ENCODE results near the gene FLT1.

The FLT1 gene

DNA sequence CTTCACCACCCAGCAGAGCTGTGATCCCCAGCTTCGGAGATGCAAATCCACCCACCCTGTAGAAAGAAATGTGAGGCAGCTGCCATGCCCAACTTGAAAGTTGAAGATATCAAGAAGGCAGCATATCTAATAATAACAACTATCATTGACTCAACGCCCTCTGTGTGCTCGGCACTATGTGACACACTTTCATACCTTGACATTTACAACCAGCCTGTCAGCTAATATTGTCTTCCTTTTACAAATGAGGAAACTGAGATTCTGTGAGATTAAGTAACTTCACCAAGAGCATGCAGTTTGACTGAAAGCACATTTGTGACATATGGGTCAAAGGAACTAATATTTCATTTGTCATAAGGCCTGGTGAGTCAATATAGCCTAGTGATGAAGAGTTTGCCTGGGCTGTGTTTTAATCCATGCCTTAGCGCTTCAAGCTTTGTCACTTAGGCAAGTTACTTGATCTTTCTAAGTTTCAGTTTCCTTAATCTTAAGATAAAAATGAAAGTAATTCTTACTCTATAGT, 137.0 kb downstream of the FLT1 start:
- Histone ChIP-seq H3K27me3 (ENCODE audit: insufficient read depth, poor library complexity, severe bottlenecking) (peaks cover 18% of the 10 kb centered on the region), H3K4me3 (replicated peaks; ENCODE audit: insufficient read depth, low read length) (no peak overlapping the region), H3K27ac (replicated peaks) (no peak overlapping the region)
- TF ChIP-seq POLR2AphosphoS5 (IDR thresholded peaks at IDR 0.05; ENCODE audit: low read depth) (no peak), GABPA (IDR thresholded peaks at IDR 0.05; ENCODE audit: low read depth) (no peak), SPI1 (IDR thresholded peaks at IDR 0.05; ENCODE audit: borderline replicate concordance, low read depth) (no peak)
- TF ChIP-seq, protein P1, sequence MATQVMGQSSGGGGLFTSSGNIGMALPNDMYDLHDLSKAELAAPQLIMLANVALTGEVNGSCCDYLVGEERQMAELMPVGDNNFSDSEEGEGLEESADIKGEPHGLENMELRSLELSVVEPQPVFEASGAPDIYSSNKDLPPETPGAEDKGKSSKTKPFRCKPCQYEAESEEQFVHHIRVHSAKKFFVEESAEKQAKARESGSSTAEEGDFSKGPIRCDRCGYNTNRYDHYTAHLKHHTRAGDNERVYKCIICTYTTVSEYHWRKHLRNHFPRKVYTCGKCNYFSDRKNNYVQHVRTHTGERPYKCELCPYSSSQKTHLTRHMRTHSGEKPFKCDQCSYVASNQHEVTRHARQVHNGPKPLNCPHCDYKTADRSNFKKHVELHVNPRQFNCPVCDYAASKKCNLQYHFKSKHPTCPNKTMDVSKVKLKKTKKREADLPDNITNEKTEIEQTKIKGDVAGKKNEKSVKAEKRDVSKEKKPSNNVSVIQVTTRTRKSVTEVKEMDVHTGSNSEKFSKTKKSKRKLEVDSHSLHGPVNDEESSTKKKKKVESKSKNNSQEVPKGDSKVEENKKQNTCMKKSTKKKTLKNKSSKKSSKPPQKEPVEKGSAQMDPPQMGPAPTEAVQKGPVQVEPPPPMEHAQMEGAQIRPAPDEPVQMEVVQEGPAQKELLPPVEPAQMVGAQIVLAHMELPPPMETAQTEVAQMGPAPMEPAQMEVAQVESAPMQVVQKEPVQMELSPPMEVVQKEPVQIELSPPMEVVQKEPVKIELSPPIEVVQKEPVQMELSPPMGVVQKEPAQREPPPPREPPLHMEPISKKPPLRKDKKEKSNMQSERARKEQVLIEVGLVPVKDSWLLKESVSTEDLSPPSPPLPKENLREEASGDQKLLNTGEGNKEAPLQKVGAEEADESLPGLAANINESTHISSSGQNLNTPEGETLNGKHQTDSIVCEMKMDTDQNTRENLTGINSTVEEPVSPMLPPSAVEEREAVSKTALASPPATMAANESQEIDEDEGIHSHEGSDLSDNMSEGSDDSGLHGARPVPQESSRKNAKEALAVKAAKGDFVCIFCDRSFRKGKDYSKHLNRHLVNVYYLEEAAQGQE (IDR thresholded peaks at IDR 0.05; ENCODE audit: insufficient replicate concordance, low read depth) = no peak
- TF ChIP-seq, protein P2, sequence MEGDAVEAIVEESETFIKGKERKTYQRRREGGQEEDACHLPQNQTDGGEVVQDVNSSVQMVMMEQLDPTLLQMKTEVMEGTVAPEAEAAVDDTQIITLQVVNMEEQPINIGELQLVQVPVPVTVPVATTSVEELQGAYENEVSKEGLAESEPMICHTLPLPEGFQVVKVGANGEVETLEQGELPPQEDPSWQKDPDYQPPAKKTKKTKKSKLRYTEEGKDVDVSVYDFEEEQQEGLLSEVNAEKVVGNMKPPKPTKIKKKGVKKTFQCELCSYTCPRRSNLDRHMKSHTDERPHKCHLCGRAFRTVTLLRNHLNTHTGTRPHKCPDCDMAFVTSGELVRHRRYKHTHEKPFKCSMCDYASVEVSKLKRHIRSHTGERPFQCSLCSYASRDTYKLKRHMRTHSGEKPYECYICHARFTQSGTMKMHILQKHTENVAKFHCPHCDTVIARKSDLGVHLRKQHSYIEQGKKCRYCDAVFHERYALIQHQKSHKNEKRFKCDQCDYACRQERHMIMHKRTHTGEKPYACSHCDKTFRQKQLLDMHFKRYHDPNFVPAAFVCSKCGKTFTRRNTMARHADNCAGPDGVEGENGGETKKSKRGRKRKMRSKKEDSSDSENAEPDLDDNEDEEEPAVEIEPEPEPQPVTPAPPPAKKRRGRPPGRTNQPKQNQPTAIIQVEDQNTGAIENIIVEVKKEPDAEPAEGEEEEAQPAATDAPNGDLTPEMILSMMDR (IDR thresholded peaks at IDR 0.05; ENCODE audit: insufficient read depth, low read length) = no peak
- no peak for DNase-seq (ENCODE audit: low read depth in 1 of 2, low spot score in 1 of 2)

DNA sequence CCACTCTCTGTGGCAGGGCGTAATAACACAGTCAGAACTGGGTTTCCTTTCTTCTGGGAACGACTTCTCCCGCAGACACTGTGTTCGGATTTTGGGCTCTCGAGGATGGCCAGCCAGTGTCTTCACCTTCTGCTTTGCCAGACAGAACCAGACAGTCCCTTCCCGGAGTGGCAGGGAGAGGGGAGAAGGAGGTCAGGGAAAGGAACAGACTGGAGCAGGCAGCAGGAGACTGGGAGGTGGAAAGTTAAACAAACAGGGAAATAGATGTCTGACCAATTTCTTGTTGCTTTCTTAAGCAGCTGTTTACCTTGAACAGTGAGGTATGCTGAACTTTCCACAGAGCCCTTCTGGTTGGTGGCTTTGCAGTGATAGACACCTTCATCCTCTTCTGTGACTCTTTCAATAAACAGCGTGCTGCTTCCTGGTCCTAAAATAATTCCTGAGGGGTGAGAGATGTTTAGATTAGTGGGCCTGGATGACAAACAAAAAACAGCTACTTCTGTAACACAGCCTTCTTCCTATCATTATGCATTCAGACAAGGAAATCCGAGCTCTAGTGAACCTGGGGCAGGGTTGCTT, 137.6 kb downstream of the FLT1 start:
- DNase-seq (ENCODE audit: low read depth in 1 of 2, low spot score in 1 of 2) = no peak
- H3K27ac ChIP-seq (replicated peaks) = no peak overlapping the region
- no peak overlapping the region for H3K4me3 ChIP-seq (replicated peaks; ENCODE audit: insufficient read depth, low read length)
- TF ChIP-seq SPI1 (IDR thresholded peaks at IDR 0.05; ENCODE audit: borderline replicate concordance, low read depth) (no peak), GABPA (IDR thresholded peaks at IDR 0.05; ENCODE audit: low read depth) (no peak), POLR2AphosphoS5 (IDR thresholded peaks at IDR 0.05; ENCODE audit: low read depth) (no peak)
- TF ChIP-seq, protein P2 (IDR thresholded peaks at IDR 0.05; ENCODE audit: insufficient read depth, low read length) = no peak
- TF ChIP-seq, protein P1 (IDR thresholded peaks at IDR 0.05; ENCODE audit: insufficient replicate concordance, low read depth) = no peak
- H3K27me3 ChIP-seq (ENCODE audit: insufficient read depth, poor library complexity, severe bottlenecking) = peaks cover 19% of the 10 kb centered on the region

DNA sequence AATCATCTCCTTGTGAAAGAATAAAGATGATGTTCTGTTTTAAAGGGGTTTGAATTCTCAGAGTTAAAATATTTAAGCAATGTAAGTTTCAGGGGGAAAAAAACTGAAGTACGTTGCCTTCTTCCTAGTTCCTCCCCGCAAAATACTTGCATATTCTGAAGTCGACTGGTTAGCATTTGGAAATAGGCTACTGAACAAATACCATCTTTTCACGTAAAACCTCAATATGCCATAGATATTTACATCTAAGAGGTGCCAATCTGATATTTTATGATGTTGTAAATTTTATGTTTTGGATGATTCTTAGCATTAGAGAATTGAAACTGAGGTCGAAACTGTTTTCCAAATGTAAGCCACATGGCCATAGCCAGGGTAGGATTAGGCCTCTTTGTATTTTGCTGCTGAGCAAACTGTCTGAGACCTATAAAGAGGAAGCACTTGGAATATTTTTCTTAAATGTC, 138.3 kb downstream of the FLT1 start:
- Histone ChIP-seq H3K27ac (replicated peaks) (no peak overlapping the region), H3K27me3 (ENCODE audit: insufficient read depth, poor library complexity, severe bottlenecking) (peaks cover 25% of the 10 kb centered on the region), H3K4me3 (replicated peaks; ENCODE audit: insufficient read depth, low read length) (no peak overlapping the region)
- no peak for DNase-seq (ENCODE audit: low read depth in 1 of 2, low spot score in 1 of 2)
- no peak for TF ChIP-seq SPI1 (IDR thresholded peaks at IDR 0.05; ENCODE audit: borderline replicate concordance, low read depth)
- TF ChIP-seq, protein P2 (IDR thresholded peaks at IDR 0.05; ENCODE audit: insufficient read depth, low read length) = no peak
- TF ChIP-seq GABPA (IDR thresholded peaks at IDR 0.05; ENCODE audit: low read depth) = no peak
- no peak for TF ChIP-seq POLR2AphosphoS5 (IDR thresholded peaks at IDR 0.05; ENCODE audit: low read depth)

All from HL-60 (cell line).